DND-41 (cell line): ENCODE data around the gene STX19.

ENCODE experiments used
- CTCF ChIP-seq: IDR thresholded peaks from 2 replicates; pipeline ENCODE4 v1.5.1; 2012; ENCODE audit warnings: borderline replicate concordance, low read length, moderate library complexity, mild to moderate bottlenecking; ENCODE audit not compliant: poor library complexity, severe bottlenecking; ENCODE audit errors: extremely low read depth
- EZH2 ChIP-seq: IDR thresholded peaks from 3 replicates; pipeline ENCODE4 v1.6.1; 2012; ENCODE audit warnings: borderline replicate concordance, low read depth, mild to moderate bottlenecking, moderate library complexity, low read length, inconsistent platforms; ENCODE audit not compliant: severe bottlenecking

- TF ChIP-seq CTCF, result no peak
- TF ChIP-seq EZH2, result no peak
These were observed 39.2 kb downstream of the STX19 start for GRCh38 chr3:93989241-93989640.
